ENCODE data around the gene ARHGAP22. TPM values are rescaled to one million over a fixed set of nuclear protein-coding genes. Genes with fewer than 3 reads are reported as not detected.

The ARHGAP22 gene
- total and polyA plus RNA-seq, 2 experiments from 2014 or later = 41.9 to 44.4 TPM

- Histone ChIP-seq H3K79me2 (ENCODE audit: insufficient read depth) (peaks cover 95% of the 10 kb centered on the region), H3K4me2 (ENCODE audit: unreplicated experiment) (no peak overlapping the region), H3K9ac (no peak overlapping the region), H4K20me1 (ENCODE audit: insufficient read depth) (peaks cover 17% of the 10 kb centered on the region), H3K27me3 (replicated peaks; ENCODE audit: insufficient read depth) (no peaks in the 10 kb centered on the region), H3K27ac (no peak overlapping the region), H3K9me2 (ENCODE audit: insufficient read depth) (no peaks in the 10 kb centered on the region), H3K36me3 (ENCODE audit: low read depth) (no peaks in the 10 kb centered on the region), H3K4me1 (ENCODE audit: insufficient read depth) (no peaks in the 10 kb centered on the region), H3K4me3 (no peak overlapping the region), H3F3A (ENCODE audit: insufficient read depth) (peaks cover 5% of the 10 kb centered on the region; the same call in 1 of the 2 replicates), H2AFZ (no peak overlapping the region), H3K9me3 (ENCODE audit: low read depth) (no peaks in the 10 kb centered on the region)
- DNase-seq = peak; percentile 30
- no peak for TF ChIP-seq EZH2 (IDR thresholded peaks at IDR 0.05; ENCODE audit: insufficient read depth, poor library complexity, severe bottlenecking)
- TF ChIP-seq EZH2phosphoT487 (IDR thresholded peaks at IDR 0.05; ENCODE audit: insufficient read depth, low read depth) = no peak
- in situ Hi-C loops (cut with MboI) = no loop called here
- 96 to 97% methylated on average over 8 of the region's 8 CpGs for WGBS, 2 experiments (ENCODE audit: low coverage in 1 of 2, low lambda C conversion rate in 2 of 2, missing lambda C conversion rate in 2 of 2)
Measured at GRCh38 chr10:48506147-48506917, 98.5 kb downstream of the ARHGAP22 start.

GRCh38 chr10:48505394-48506112 is 99.3 kb downstream of the ARHGAP22 start:
- 87 to 91% methylated on average over 15 of the region's 15 CpGs for WGBS, 2 experiments (ENCODE audit: low coverage in 1 of 2, low lambda C conversion rate in 2 of 2, missing lambda C conversion rate in 2 of 2)

GRCh38 chr10:48504141-48504885 is 100.6 kb downstream of the ARHGAP22 start:
- H3K4me2 ChIP-seq (ENCODE audit: unreplicated experiment) = no peak overlapping the region
- 65 to 78% methylated on average over 4 of the region's 4 CpGs for WGBS, 2 experiments (ENCODE audit: low coverage in 1 of 2, low lambda C conversion rate in 2 of 2, missing lambda C conversion rate in 2 of 2)
- H3K9me3 ChIP-seq (ENCODE audit: low read depth) = no peaks in the 10 kb centered on the region
- H3K27ac ChIP-seq = no peak overlapping the region
- no peak for DNase-seq
- H3K9ac ChIP-seq = no peak overlapping the region
- no peak overlapping the region for H2AFZ ChIP-seq
- H3K4me3 ChIP-seq = no peak overlapping the region
- H3K9me2 ChIP-seq (ENCODE audit: insufficient read depth) = no peaks in the 10 kb centered on the region
- TF ChIP-seq EZH2phosphoT487 (IDR thresholded peaks at IDR 0.05; ENCODE audit: insufficient read depth, low read depth) (no peak), EZH2 (IDR thresholded peaks at IDR 0.05; ENCODE audit: insufficient read depth, poor library complexity, severe bottlenecking) (no peak)
- H3K4me1 ChIP-seq (ENCODE audit: insufficient read depth) = no peaks in the 10 kb centered on the region
- peaks cover 11% of the 10 kb centered on the region for H4K20me1 ChIP-seq (ENCODE audit: insufficient read depth)
- peaks cover 95% of the 10 kb centered on the region for H3K79me2 ChIP-seq (ENCODE audit: insufficient read depth)
- H3K36me3 ChIP-seq (ENCODE audit: low read depth) = peaks cover 3% of the 10 kb centered on the region; the same call in 1 of the 2 replicates
- in situ Hi-C loops (cut with MboI) = no loop called here
- no peaks in the 10 kb centered on the region for H3K27me3 ChIP-seq (replicated peaks; ENCODE audit: insufficient read depth)
- H3F3A ChIP-seq (ENCODE audit: insufficient read depth) = peaks cover 13% of the 10 kb centered on the region

More at GRCh38 chr10:48505394-48506112, 99.3 kb downstream of the ARHGAP22 start:
- no peak overlapping the region for H3K27ac ChIP-seq
- peaks cover 10% of the 10 kb centered on the region; the same call in 1 of the 2 replicates for H3F3A ChIP-seq (ENCODE audit: insufficient read depth)
- H3K4me2 ChIP-seq (ENCODE audit: unreplicated experiment) = no peak overlapping the region
- no peaks in the 10 kb centered on the region for H3K9me2 ChIP-seq (ENCODE audit: insufficient read depth)
- H3K4me1 ChIP-seq (ENCODE audit: insufficient read depth) = no peaks in the 10 kb centered on the region
- peaks cover 16% of the 10 kb centered on the region for H4K20me1 ChIP-seq (ENCODE audit: insufficient read depth)
- H3K9me3 ChIP-seq (ENCODE audit: low read depth) = no peaks in the 10 kb centered on the region
- no peak overlapping the region for H3K4me3 ChIP-seq
- TF ChIP-seq EZH2 (IDR thresholded peaks at IDR 0.05; ENCODE audit: insufficient read depth, poor library complexity, severe bottlenecking) = no peak
- no peak for TF ChIP-seq EZH2phosphoT487 (IDR thresholded peaks at IDR 0.05; ENCODE audit: insufficient read depth, low read depth)
- DNase-seq = no peak
- H3K79me2 ChIP-seq (ENCODE audit: insufficient read depth) = peaks cover 95% of the 10 kb centered on the region
- peaks cover 3% of the 10 kb centered on the region; the same call in 1 of the 2 replicates for H3K36me3 ChIP-seq (ENCODE audit: low read depth)
- H3K9ac ChIP-seq = no peak overlapping the region
- H3K27me3 ChIP-seq (replicated peaks; ENCODE audit: insufficient read depth) = no peaks in the 10 kb centered on the region
- in situ Hi-C loops (cut with MboI) = no loop called here
- no peak overlapping the region for H2AFZ ChIP-seq

GRCh38 chr10:48503293-48503911 is 101.5 kb downstream of the ARHGAP22 start:
- no peak for DNase-seq
- TF ChIP-seq EZH2 (IDR thresholded peaks at IDR 0.05; ENCODE audit: insufficient read depth, poor library complexity, severe bottlenecking) (no peak), EZH2phosphoT487 (IDR thresholded peaks at IDR 0.05; ENCODE audit: insufficient read depth, low read depth) (no peak)
- Histone ChIP-seq H3F3A (ENCODE audit: insufficient read depth) (peaks cover 14% of the 10 kb centered on the region), H3K4me1 (ENCODE audit: insufficient read depth) (no peaks in the 10 kb centered on the region), H2AFZ (no peak overlapping the region), H4K20me1 (ENCODE audit: insufficient read depth) (peaks cover 11% of the 10 kb centered on the region), H3K9me3 (ENCODE audit: low read depth) (no peaks in the 10 kb centered on the region), H3K27me3 (replicated peaks; ENCODE audit: insufficient read depth) (no peaks in the 10 kb centered on the region), H3K9ac (no peak overlapping the region), H3K4me2 (ENCODE audit: unreplicated experiment) (no peak overlapping the region), H3K9me2 (ENCODE audit: insufficient read depth) (no peaks in the 10 kb centered on the region), H3K36me3 (ENCODE audit: low read depth) (peaks cover 3% of the 10 kb centered on the region; the same call in 1 of the 2 replicates), H3K4me3 (no peak overlapping the region), H3K27ac (no peak overlapping the region), H3K79me2 (ENCODE audit: insufficient read depth) (peaks cover 95% of the 10 kb centered on the region)
- in situ Hi-C loops (cut with MboI) = no loop called here
- 92 to 95% methylated on average over 11 of the region's 11 CpGs for WGBS, 2 experiments (ENCODE audit: low coverage in 1 of 2, low lambda C conversion rate in 2 of 2, missing lambda C conversion rate in 2 of 2)
